Activated gamma-delta T cell (primary cell): ENCODE measurements around the gene LYL1.

Experiments
- DNase-seq: peaks from one replicate; lab custom pipeline; 2025; lab: John Stamatoyannopoulos, UW

The LYL1 gene

GRCh38 chr19:13092606-13093235 lies 9.9 kb downstream of the LYL1 start:
- no peak for DNase-seq

GRCh38 chr19:13092158-13092543 lies 10.5 kb downstream of the LYL1 start:
- DNase-seq = no peak

DNA sequence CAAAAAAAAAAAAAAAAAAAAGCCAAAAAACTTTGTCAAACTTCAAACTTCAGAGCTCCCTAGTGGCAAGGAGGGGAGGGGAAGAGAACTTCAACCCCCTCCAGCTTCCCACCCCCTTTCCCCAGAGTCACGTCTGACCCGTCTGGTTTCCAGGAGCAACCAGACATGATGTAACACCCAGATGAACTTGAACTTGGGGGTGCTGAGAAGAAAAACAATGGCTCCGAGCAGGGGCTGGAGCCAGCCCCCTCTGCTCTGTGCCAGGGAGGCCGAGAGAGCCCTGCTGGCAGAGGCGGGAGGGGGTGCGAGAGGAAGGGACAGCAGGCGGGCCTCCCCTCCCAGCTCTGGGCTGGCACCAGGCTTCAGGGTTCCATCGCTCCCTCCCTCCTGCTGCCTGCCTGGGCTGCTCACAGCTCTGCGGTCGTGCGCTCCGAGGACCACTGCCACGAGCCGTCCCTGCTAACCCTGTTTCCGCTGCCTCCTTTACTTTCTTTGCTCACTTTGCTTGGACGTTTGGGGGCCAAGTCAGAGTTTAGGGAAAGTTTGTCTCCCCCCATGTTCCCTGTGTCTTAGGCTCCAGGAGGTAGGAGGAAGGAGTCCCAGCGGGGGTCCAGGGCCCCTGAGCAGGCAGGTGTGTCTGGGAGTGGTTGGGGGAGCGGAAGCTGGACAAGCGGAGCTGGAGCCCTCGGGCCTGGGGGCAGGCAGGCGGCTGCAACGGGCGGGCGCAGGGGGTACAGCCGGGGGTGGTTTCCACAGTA lies 11.1 kb downstream of the LYL1 start:
- DNase-seq = no peak

DNA sequence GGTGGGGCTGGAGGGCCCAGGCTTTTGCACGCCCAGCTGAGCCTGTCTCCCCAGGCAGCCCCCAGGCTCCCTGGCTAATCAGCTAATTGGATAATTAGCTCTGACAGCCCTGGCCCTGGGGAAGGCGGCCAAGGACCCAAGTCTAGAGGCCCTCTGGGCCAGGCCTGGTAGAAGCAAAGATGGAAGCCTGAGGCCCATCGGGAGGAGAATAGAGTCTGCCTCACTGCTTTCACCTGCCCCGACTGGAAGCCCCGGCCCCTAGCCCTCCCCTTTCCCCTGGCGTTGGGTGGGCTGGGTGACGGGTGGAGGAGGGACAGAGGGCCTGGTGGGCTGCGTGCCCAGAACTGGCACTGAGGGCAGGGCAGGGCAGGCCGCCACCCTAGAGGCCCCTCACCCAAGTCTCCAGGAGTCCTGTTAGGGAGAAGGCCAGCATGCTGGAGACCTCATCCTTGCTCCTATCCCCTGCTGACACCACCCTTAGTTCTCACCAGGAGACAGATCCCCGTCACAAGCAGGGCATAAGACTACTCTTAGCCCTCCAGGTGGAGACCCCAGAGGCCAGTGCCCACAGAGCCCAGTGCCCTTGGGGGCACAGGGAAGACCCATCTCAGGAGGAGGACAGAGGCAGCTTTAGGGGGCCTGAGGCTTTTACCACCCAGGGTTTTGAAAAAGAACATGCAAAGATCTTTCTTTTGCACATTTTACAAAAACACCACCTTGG lies 12.0 kb downstream of the LYL1 start:
- DNase-seq = no peak

- no peak for DNase-seq
Measured at GRCh38 chr19:13089857-13090507, 12.7 kb downstream of the LYL1 start.

DNA sequence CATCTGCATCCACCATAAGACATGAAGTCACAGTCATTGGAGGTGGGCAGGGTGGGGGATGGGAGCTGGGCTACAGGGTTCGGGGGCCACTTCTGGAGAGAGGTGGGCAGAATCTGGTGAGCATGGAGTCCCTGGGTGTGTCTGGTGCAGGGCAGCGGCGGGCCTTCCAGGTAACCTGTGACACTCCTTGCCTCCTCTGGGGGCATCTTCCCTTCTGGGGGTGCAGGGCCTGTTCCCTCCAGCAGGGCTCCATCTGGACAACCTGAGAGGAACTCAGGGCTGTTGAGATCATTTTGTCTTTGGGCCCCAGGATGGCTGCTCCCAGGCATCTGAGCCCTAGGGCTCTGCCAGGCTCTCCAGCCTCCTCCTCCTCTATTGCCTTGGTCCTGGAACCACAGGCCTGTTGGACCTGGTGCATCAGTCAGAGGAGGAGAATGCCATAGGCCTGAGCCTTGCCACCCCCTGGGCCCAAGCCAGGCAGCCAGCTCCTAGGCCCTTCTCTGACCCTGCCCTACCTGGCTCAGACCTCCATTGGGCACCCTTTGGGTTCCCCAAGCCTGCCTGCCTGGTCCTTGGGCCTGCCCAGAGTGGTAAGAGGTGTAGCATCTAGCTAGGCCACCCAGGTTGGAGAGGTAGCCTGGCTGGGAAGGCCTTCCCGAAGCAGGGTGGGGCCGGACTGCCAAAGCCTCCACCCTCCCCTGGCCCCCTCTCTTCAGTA lies 13.4 kb downstream of the LYL1 start:
- DNase-seq = no peak

DNA sequence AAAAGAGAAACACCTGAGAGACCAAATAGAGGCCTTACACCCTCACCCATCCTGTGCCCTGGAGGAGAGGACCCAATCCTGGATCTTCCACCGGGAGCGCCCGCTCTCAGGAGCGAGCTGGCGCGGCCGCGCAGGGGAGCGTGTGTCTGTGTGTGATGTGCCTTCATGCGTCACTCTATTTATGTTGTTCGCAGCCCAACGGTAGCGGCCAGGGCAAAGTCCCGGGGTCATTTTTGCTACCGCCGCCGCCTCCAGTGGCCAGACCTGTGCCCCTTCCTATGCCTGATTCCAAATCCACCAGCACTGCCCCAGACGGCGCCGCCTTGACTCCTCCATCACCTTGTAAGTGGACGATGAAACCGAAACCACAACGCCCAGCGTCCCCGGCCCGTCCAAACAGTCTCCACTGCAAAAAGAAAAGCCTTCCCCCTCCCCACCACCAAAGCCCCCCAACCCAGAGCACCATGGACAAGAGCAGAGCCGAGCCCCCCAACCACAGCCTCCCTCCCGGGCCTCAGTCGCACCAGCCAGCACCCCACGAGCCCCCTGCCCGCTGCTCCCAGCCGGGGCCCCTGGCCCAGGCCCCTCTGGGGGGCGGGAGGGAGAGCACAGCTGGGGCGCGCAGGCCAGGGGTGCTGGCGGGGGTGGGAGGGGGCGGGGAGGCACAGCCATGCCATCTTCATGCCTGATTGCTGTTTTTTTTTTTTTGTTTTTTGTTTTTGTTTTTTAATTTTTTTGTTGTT lies 14.7 kb downstream of the LYL1 start:
- no peak for DNase-seq

GRCh38 chr19:13087295-13087694 lies 15.4 kb downstream of the LYL1 start:
- no peak for DNase-seq

DNA sequence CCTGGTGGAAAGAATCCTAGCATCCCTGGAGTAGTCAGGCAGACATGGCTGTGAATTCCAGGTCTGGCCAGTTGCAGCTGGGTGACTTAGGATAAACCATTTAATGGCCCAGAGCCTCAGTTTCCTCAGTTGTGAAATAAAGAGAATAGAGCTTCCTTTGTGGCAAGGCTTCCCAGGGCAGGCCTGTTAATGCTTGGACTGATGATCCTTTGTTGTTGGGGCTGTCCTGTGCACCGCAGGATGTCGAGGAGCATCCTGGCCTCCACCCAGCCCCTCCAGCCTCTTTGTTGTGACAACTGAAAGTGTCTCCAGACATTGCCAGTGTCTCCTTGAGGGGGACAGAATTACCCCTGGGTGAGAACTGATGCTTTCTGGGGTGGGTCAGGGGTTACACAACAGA lies 16.3 kb downstream of the LYL1 start:
- no peak for DNase-seq

DNA sequence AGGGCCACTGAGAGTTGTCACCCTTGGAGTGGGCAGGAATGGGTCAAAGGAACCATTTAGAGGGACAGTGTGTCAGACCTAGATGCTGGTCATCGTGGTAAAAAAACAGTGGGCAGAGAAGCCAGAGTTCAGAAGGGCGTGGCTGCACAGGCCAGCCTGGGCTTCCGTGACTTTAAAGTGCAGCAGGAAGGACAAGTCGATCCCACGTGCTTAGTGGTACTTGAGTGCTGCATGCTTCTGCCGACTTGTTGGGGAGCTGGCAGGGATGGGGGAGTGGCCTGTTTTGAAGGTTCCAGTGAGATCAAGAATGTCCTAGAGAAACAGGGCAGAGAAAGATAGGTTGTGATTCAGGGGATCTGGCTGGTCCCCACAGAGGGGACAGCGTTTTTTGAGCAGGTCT lies 17.0 kb downstream of the LYL1 start:
- no peak for DNase-seq

GRCh38 chr19:13083627-13084026 lies 19.0 kb downstream of the LYL1 start:
- DNase-seq = no peak

GRCh38 chr19:13083008-13083404 lies 19.7 kb downstream of the LYL1 start:
- DNase-seq = no peak

- no peak for DNase-seq
Measured at GRCh38 chr19:13082192-13083007, 20.3 kb downstream of the LYL1 start.

- DNase-seq = no peak
Measured at GRCh38 chr19:13079542-13079986, 23.1 kb downstream of the LYL1 start.

- no peak for DNase-seq
Measured at GRCh38 chr19:13078897-13079541, 23.6 kb downstream of the LYL1 start.

- no peak for DNase-seq
Measured at GRCh38 chr19:13078381-13078780, 24.3 kb downstream of the LYL1 start.

DNA sequence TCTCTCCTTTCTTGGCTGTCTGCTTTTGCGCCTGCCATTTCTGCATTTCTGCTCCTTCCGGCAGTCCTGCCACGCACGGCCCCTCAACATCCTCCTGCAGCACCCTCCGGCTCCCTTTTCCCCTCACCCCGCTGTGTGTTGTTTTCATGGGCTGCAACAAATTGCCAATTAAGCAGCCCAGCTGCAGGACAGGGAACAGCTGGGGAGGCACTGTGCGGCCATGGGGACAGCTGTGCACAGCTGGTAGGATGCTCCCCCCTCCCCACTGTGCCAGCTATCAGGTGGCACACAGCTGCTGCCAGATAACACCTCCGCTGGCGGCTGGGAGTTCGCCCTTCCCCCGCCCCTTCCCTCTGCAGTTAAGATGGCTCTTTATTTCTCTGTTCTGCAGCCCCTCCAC lies 25.4 kb downstream of the LYL1 start:
- no peak for DNase-seq

DNA sequence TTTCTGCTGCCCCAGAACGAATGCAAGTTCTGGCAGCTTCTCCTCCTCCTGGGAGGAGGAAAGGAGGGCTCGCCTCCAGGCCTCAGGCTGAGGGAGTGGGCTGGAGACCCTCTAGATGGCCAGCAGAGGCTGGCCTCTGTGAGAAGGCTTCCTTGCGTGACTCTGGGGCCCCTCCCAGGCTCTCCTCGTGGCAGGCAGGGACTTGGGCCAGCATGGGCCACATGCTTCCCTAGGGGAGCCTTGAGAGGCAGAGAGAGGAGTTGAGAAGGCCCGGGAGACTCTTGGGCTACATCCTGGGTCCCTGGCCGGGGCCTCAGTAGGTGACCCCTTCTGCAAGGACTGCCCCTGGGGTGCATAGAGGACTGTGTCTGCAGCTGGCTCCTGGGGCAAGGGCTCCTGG lies 25.9 kb downstream of the LYL1 start:
- no peak for DNase-seq

- no peak for DNase-seq
Measured at GRCh38 chr19:13076320-13076719, 26.3 kb downstream of the LYL1 start.

DNA sequence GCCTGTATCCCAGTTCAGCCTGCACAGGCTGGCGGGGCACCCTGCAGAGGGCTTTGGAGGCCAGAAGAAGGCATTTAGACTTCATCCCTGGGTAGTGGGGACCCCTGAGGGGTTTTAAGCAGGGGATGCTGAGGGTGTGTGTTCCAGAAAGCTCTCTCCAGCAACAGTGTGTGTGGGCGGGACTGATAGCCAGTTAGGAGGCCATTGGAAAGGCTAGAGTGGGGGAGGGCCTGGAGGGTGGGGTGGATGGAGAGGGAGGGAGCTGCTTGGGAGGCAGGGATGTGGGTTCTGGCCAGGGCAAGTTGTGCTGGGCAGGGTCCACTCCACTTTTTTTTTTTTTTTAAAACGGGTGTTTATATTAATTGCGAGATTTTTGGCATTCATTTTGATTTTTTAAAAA lies 28.3 kb downstream of the LYL1 start:
- DNase-seq = no peak
